ENCODE data around the gene EGFR. TPM values are rescaled to one million over a fixed set of nuclear protein-coding genes. Genes with fewer than 3 reads are reported as not detected.
A peak's percentile ranks its signal among the peaks of the same experiment; 100 is the strongest.

EGFR gene
- total RNA-seq, 1 donor from 2014 or later, result 10.1 TPM

GRCh38 chr7:55087521-55087961, 68.7 kb downstream of the EGFR start:
- ATAC-seq (ENCODE audit: poor library complexity) (no peak), DNase-seq (no peak)
- intact Hi-C loops (cut with DNase I), result no loop called here

- ATAC-seq (ENCODE audit: poor library complexity) (no peak), DNase-seq (no peak)
- intact Hi-C loops (cut with DNase I), result no loop called here
Measured at GRCh38 chr7:55088107-55088506, 69.3 kb downstream of the EGFR start.

DNA sequence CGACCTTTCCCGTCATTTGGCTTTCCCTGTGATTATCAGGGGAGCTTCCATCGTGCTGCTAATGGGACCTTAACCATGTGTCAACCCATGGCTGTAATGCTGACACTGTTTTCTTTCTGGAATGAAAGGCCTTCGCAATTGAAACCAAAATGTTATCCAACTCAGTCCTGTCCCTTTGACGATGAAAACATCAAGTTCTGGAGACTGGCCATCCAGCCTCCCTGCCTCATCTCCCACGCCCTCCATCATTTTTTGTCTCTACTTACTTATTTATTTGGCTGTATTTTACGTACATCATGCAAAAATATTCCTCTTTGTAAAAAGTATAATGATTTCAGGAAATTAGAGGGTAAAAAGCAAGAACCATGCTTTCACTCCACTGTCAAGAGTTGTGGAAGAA, 69.8 kb downstream of the EGFR start:
- ATAC-seq (ENCODE audit: poor library complexity), result no peak
- DNase-seq, result no peak
- intact Hi-C loops (cut with DNase I), result no loop called here

DNA sequence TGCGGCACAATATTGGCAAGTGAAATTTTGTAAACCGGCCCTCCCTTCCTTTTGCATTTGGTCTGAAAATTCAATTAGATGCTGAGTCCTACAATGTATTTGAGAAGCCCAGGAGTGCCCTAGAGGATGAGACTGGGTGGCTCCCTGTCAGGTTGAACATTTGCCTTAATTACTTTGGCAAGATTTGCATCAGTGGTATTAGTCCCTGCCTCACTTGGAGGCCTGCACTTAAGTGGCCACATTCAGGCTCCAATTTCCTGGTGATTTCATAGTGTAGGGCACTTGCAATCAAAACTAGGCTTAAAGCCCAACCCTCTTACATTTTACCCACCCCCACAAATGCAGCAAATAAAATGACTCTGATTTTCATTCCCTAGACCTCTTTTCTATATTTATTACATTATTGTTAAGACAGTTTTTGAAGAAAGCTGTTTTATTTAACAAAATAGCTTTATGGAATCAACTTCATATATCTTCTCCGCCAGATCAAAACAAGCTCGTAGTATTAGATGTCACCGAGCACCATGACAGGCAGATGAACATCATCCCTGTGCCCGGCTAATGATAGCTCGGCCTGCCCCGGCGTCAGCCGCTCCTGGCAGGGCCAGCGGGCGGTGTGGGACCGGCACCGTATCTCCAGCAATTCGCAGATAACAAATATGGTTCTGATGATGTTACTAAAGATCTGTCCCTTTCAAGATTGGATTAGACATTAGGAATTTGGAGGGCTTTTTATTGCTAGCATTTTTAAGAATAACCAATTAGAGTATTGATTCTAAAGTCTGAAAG, 73.6 kb downstream of the EGFR start:
- peak; percentile 13 for ATAC-seq (ENCODE audit: poor library complexity)
- intact Hi-C loops (cut with DNase I), result no loop called here
- no peak for DNase-seq

GRCh38 chr7:55092975-55093373, 74.2 kb downstream of the EGFR start:
- ATAC-seq (ENCODE audit: poor library complexity), result no peak
- intact Hi-C loops (cut with DNase I), result no loop called here
- no peak for DNase-seq

DNA sequence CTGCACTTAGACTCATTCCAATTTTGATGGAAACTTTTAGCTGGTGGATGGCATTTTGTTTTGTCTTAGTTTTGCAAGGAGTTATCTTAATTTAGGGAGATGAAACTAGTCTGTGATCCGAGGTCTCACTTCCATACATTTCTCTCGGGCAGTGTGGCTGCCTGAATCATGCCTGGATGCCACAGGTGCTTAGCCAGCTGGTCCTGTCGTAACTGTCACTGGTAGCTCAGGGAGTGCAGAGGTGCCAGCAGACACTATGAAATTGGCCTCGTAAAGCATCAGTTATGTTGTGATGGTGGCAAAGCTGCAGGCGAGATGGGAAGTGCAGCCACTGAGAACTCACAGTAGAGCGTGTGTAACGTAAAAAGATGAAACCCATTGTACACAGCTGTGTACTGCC, 74.9 kb downstream of the EGFR start:
- no peak for ATAC-seq (ENCODE audit: poor library complexity)
- intact Hi-C loops (cut with DNase I), result no loop called here
- DNase-seq, result no peak

DNA sequence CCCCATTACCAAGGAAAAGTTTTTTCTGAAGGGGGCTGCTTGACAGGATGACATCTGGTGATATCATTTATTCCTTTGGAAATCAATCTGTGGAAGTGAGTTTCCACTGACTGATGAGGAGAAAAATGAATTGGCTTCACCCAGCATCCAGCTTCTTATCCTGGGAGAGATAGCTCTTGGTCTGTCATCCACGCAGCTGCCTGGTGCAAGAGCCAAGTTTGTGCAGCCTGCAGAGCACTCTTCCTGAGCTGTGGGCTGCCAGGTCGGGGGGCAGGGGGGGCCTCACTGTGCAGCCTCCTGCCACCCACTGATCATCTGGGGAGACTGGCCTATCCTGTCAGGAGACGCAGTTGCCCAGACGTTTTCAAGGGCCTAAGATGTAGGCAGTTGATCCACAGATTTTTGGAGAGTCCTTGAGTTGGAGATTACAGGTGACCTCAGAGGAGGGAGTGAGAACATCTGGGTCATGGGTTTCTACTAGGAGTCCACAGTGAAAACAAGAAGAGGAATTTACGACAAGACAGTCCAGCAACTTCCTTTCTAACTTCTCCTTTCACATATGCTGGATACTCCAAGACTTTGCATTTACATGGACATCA, 75.4 kb downstream of the EGFR start:
- ATAC-seq (ENCODE audit: poor library complexity) (peak; percentile 5), DNase-seq (no peak)
- intact Hi-C loops (cut with DNase I), result no loop called here

DNA sequence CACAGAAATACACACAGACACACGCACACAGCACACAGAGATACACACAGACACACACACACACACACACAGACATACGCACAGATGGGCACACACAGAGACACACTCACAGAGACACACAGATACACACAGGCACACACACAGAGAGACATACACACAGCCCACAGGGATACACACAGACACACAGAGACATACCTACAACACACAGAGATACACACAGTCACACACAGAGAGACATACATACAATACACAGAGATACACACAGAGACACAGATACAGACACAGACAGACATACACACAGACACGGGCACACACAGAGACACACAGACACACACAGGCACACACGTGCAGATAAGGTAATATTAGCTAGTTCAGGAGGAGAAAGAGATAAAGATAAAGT, 76.9 kb downstream of the EGFR start:
- no peak for DNase-seq
- intact Hi-C loops (cut with DNase I), result no loop called here

DNA sequence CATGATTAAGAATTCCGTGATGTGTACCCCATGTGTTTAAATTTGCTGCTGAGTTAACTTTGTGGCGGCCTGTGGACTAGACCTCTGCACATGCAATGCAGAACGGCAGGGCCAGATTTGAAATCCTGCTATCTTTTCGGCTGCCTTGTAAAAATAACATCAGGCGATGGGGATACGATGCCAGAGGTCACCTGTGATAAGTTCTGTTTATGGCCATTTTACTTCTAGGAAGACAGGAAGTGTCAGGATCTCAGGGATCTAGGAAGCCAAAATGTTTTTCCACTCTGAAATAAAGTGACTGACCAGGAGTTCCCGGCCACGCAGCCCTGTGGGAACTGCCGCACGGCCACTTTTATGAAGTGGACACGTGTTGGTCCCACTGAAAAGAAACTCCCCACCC, 77.5 kb downstream of the EGFR start:
- intact Hi-C loops (cut with DNase I), result no loop called here
- ATAC-seq (ENCODE audit: poor library complexity) (no peak), DNase-seq (no peak)

More for the DNA sequence above, 76.9 kb downstream of the EGFR start:
- no peak for ATAC-seq (ENCODE audit: poor library complexity)

DNA sequence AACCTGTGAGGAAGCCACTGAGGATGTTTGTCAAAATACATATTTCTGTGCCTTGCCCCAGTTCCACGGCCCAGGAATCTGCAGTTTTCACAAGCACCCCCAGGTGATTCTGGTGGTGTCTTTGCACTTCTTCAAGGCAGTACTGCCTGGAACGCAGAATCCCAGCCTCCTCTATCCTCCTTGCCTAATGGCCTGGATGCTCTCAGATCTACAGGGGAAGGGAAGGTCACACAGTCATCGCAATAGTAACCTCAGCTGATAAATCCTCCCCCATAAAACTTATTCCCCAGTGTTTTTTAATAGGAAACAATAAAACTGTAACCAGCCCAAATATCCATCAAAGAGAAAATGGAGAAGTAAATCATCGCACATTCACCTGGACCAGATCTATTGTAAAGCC, 78.3 kb downstream of the EGFR start:
- intact Hi-C loops (cut with DNase I), result no loop called here

DNA sequence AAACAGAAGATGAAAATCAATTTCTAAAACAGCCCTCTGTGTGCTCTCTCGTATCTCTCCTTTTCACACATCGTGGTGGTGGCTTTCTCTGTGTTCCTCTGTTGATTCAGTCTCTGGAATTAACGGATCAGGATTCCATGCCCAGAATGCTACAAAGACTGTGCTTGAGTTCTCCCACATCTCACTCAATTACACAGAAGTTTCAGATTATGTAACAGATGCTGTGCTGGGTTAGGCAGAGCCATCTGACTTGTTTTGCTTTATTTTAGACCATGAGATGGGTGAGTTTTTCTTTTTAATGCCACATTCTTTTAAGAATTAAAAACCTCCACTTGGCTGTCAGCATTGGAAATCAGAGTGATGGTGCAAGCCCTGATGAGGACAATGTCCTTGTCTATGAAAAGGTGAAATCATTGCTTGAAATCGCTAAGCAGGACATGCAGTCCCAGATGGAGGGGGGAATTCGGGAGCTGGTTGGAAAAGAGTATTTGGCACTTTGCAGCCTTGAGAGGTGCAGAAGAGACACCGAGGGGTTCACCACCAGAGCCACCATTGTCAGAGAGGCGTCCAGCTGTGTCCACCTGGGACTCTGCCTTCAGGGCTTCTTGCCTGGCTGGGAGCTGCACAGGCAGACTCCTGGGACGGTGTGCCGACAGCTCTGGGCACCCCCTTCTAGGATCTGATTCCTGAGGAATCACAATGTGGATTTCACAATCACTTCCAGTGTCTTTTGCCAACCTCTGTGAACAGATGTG, 80.4 kb downstream of the EGFR start:
- intact Hi-C loops (cut with DNase I), result no loop called here
- DNase-seq, result peak; percentile 67
- ATAC-seq (ENCODE audit: poor library complexity), result peak; percentile 64

More for the DNA sequence above, 78.3 kb downstream of the EGFR start:
- no peak for ATAC-seq (ENCODE audit: poor library complexity)
- DNase-seq, result no peak

DNA sequence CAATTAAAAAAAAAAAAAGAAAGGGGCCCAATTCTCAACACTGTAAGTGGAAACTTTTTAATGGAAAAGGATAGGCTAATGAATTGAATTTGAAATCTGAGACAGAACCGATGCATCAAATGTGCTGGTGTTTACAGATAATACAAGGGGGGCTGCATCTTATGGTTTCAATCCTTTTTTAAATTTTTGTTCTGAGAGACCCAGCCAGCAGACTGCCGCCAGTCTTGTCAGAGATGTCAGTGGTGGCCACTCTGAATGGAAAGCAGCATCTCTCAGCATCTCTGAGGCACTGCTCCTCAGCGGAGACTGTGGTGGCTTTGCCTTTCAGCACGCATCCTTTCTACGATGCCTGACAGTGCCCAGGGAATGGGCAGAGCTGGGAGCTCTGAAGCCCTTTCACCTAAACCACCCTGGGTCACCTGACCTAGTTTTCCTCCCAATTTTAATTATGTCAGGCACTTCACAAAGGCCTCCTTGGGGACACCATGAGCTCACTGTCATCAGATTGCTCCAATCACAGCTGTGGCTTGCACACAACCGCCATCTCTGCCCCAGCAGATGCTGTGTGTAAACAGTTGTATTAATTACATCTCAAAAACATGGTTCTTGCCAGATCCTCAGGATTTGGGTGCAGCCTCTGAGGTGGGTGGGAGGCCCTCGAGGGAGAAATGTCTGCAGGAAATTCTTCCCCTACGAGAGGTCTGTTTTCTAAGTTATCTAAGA, 81.2 kb downstream of the EGFR start:
- peak; percentile 60 for DNase-seq
- ATAC-seq (ENCODE audit: poor library complexity), result peak; percentile 70
- intact Hi-C loops (cut with DNase I), result no loop called here

DNA sequence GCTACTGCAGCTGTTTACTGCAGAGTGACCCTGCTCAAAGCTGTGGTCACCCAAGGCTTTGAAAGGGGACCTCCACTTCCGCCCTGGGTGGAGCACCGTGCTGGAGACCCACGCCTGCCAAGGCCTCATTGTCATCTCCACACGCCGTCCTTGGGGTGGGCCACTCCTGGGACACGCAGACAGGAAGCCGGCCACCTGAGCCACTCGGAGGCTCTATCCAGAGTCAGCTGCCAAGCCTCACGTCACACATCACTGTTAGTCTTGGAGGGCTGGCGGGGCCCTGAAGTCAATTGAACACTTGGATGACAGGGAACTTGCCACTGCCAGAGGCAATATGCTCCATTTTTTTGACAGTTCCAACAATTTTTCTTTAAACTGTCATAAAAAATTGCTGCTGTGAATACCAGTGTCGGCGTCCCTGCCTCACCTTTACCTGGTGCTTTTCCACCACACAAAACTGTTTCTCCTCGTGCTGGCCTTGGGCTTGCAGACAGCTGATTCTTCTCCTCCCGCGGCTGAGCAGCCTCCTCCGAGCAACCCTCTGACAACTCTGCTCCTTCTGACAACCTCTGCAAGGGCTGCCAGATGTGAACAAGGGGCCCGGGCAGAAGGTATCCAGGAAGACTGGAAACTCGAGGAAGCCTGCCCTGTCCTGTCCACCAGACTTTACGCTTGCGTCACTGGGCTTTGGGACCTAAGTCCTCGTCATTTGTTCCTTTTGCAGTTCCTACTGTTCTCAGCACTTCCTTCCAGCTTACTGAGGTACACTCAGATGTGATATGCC, 81.9 kb downstream of the EGFR start:
- intact Hi-C loops (cut with DNase I), result no loop called here
- ATAC-seq (ENCODE audit: poor library complexity), result peak; percentile 78
- DNase-seq, result peak; percentile 93

DNA sequence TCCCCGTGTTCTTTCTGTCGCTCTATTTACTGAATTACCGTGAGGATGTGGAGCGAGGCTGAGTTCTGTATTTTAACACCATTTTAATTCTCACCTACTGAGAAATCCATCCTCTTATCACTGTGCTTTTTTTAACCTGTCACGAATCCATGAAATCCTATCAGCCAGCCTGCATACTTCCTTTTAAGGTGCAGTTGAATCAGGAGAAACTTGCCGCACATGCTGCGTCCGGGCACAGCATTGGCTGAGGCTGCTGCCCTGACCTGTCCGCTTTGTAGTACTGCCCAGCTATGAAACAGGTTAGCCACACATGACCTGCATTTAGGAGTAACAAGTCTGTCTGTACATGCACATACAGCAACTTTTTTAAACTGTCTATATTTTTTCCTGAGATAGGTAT, 82.5 kb downstream of the EGFR start:
- intact Hi-C loops (cut with DNase I), result no loop called here
- DNase-seq, result no peak
- ATAC-seq (ENCODE audit: poor library complexity), result no peak

DNA sequence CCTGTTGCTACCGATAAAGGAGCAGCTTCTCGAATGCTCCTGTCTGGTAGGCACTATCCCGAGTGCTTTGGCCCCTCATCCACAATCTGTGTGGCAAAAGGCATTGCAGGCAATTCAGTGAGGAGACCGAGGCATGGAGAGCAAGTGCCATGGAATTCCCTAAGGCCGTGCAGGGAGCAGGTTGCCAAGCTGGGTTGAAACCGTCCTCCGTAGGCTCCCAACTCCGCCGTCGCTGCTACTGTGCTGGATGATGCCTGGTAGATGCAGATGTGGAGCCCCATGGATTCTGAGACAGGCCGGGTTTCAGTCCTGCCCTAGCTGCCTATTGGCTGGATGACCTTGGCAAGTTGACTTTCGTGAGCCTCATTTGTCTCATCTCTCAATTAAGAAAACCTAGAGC, 85.3 kb downstream of the EGFR start:
- ATAC-seq (ENCODE audit: poor library complexity) (no peak), DNase-seq (no peak)
- intact Hi-C loops (cut with DNase I), result no loop called here

- ATAC-seq (ENCODE audit: poor library complexity) (no peak), DNase-seq (no peak)
- intact Hi-C loops (cut with DNase I), result no loop called here
Measured at GRCh38 chr7:55104712-55105433, 86.1 kb downstream of the EGFR start.

DNA sequence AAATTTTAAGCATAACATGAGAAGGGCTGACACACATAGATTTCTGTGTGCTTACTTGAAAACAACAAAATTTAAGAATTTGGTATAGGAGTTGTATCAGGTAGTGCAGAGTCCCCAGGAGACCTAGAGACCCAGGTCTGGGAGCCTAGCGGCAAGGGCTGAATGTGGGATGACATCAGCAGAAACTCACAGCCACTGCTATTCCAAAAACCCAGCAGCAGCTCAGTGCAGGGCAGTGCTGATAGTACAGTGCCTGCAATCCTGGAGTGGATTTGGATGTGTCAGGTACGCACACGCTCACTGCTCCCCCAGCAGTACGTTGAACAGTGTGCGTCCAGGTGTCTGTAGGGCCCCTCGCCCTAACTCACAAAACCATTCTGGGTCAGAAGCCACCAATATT, 87.1 kb downstream of the EGFR start:
- ATAC-seq (ENCODE audit: poor library complexity) (no peak), DNase-seq (no peak)
- intact Hi-C loops (cut with DNase I), result no loop called here

DNA sequence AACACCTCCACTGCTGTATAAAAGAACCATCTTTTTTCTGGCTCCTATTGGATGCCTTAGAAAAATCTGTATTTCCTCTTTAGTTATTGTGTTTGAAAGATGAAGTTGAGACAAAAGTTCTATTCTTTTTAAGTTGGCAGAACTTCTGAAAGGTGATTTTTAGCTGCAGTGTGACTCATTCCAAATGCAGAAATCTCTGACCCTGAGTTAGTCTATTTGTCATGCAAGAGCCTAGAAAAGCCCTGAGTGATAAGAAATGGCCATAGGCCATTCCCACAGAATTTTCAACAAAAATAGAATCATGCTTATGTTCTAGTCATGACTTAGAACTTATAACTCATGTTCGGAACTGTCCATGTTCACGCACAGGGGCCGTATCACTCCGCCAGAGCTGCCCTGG, 89.1 kb downstream of the EGFR start:
- intact Hi-C loops (cut with DNase I), result no loop called here
- DNase-seq, result no peak
- ATAC-seq (ENCODE audit: poor library complexity), result no peak
